H1 (cell line): ENCODE data around the gene RRAD. TPM values are rescaled to one million over a fixed set of nuclear protein-coding genes. Genes with fewer than 3 reads are reported as not detected.

Experiments used
- CTCF ChIA-PET: fragments of 300-600 bp; sonication (Branson Sonifier 250); formaldehyde crosslinking; loops from one replicate; lab custom pipeline; 2021; ENCODE audit not compliant: partially characterized antibody; lab: Charles Lee
- POLR2A ChIA-PET: fragments of 300-600 bp; sonication (Branson Sonifier 250); formaldehyde crosslinking; loops from one replicate; lab custom pipeline; 2021; ENCODE audit warnings: inconsistent platforms; ENCODE audit not compliant: partially characterized antibody; lab: Charles Lee
- DNase-seq, 2 experiments: peaks; one replicate each; pipeline versions ENCODE4 v3.0.0 to v3.0.0-alpha.2; 2010 to 2022; ENCODE audit warnings: low spot score in 2 of 2, low read depth in 1 of 2, mixed read lengths in 1 of 2
- FAIRE-seq: peaks from 2 replicates; lab custom pipeline; 2011; peaks lifted over from hg19 to GRCh38; lab: Jason Lieb, UNC
- H2AFZ ChIP-seq: 2 replicates; pipeline ENCODE4 v1.8.1; 2012; ENCODE audit warnings: low read length, inconsistent platforms
- H2AK5ac ChIP-seq: 2 replicates; pipeline ENCODE4 v1.6.1; 2013; ENCODE audit warnings: low read depth, low read length
- H2BK120ac ChIP-seq: replicated peaks from 2 replicates; pipeline ENCODE3; 2013; ENCODE audit warnings: low read depth, low read length, inconsistent platforms
- H2BK12ac ChIP-seq: 2 replicates; pipeline ENCODE4 v1.6.1; 2013; ENCODE audit warnings: low read depth, low read length
- H2BK15ac ChIP-seq: 2 replicates; pipeline ENCODE4 v1.6.1; 2013; ENCODE audit warnings: low read length
- H2BK20ac ChIP-seq: 2 replicates; pipeline ENCODE4 v1.6.1; 2013; ENCODE audit warnings: low read length
- H2BK5ac ChIP-seq: 2 replicates; pipeline ENCODE4 v1.6.1; 2013; ENCODE audit warnings: low read depth, low read length
- H3K14ac ChIP-seq: 2 replicates; pipeline ENCODE4 v1.6.1; 2013; ENCODE audit warnings: inconsistent platforms; ENCODE audit not compliant: insufficient read length
- H3K18ac ChIP-seq: 2 replicates; pipeline ENCODE4 v1.6.1; 2013; ENCODE audit warnings: low read length; ENCODE audit errors: extremely low read depth
- H3K23ac ChIP-seq: 2 replicates; pipeline ENCODE4 v1.6.1; 2013; ENCODE audit warnings: inconsistent platforms; ENCODE audit not compliant: insufficient read length
- H3K23me2 ChIP-seq: 2 replicates; pipeline ENCODE4 v1.6.1; 2013; ENCODE audit warnings: low read depth, low read length
- H3K27ac ChIP-seq: 2 replicates; pipeline ENCODE4 v1.6.1; 2011; ENCODE audit warnings: low read depth, low read length, inconsistent platforms
- H3K27me3 ChIP-seq, 4 experiments: replicated peaks in 1 of 4; 1 replicate in 1 of 4; 2 replicates in 3 of 4; pipeline versions ENCODE4 v1.6.1 to v1.8.1; 2011 to 2013; ENCODE audit warnings: low read length in 3 of 4, mild to moderate bottlenecking in 3 of 4, inconsistent platforms in 2 of 4, mixed read lengths in 2 of 4, moderate library complexity in 1 of 4; ENCODE audit not compliant: control insufficient read depth in 3 of 4, insufficient read depth in 3 of 4; ENCODE audit errors: extremely low read depth in 1 of 4
- H3K36me3 ChIP-seq, 4 experiments: 2 replicates each; pipeline versions ENCODE4 v1.6.1 to v1.8.1; 2011 to 2013; ENCODE audit warnings: mild to moderate bottlenecking in 4 of 4, low read length in 3 of 4, moderate library complexity in 2 of 4, control low read depth in 1 of 4, inconsistent platforms in 1 of 4; ENCODE audit not compliant: insufficient read depth in 4 of 4, control insufficient read depth in 2 of 4
- H3K4ac ChIP-seq: replicated peaks from 2 replicates; pipeline ENCODE3; 2013; ENCODE audit warnings: low read length, low read depth, mixed read lengths, inconsistent platforms; ENCODE audit not compliant: insufficient read length
- H3K4me1 ChIP-seq, 4 experiments: replicated peaks in 1 of 4; 1 replicate in 1 of 4; 2 replicates in 3 of 4; pipeline versions ENCODE4 v1.6.1 to v1.8.1; 2011 to 2013; ENCODE audit warnings: low read length in 3 of 4, inconsistent platforms in 2 of 4, mixed read lengths in 1 of 4; ENCODE audit not compliant: insufficient read depth in 4 of 4, control insufficient read depth in 3 of 4
- H3K4me2 ChIP-seq, 2 experiments: 2 replicates each; pipeline versions ENCODE4 v1.6.1 to v1.8.1; 2011 to 2013; ENCODE audit warnings: low read depth in 2 of 2, low read length in 2 of 2, control low read depth in 1 of 2, inconsistent platforms in 1 of 2, mild to moderate bottlenecking in 1 of 2; ENCODE audit not compliant: insufficient read depth in 1 of 2
- H3K4me3 ChIP-seq, 4 experiments: fragments of 200-600, 300-600 bp in 1 of 4; sonication (generic), shearing (Covaris generic), sonication (Bioruptor Twin) in 1 of 4; 2 replicates each; pipeline versions ENCODE4 v1.5.1 to v1.8.1; 2011 to 2016; ENCODE audit warnings: low read length in 4 of 4, low read depth in 3 of 4, control low read depth in 2 of 4, inconsistent platforms in 2 of 4, mild to moderate bottlenecking in 2 of 4, mixed read lengths in 1 of 4, moderate library complexity in 1 of 4; ENCODE audit not compliant: insufficient read depth in 2 of 4; ENCODE audit errors: extremely low read depth in 1 of 4
- H3K56ac ChIP-seq: replicated peaks from 2 replicates; pipeline ENCODE3; 2013; ENCODE audit warnings: low read depth, mild to moderate bottlenecking, mixed read lengths, low read length, inconsistent platforms; ENCODE audit not compliant: insufficient read length
- H3K79me1 ChIP-seq: 2 replicates; pipeline ENCODE4 v1.6.1; 2013; ENCODE audit warnings: low read depth, low read length, control low read depth
- H3K79me2 ChIP-seq, 2 experiments: 2 replicates each; pipeline versions ENCODE4 v1.6.1 to v1.8.1; 2012 to 2013; ENCODE audit warnings: low read length in 2 of 2, mild to moderate bottlenecking in 2 of 2, inconsistent platforms in 1 of 2; ENCODE audit not compliant: insufficient read depth in 2 of 2, control insufficient read depth in 1 of 2
- H3K9ac ChIP-seq, 4 experiments: replicated peaks in 1 of 4; 1 replicate in 1 of 4; 2 replicates in 3 of 4; pipeline versions ENCODE4 v1.6.1 to v1.8.1; 2011 to 2013; ENCODE audit warnings: low read depth in 3 of 4, low read length in 3 of 4, control low read depth in 2 of 4, mild to moderate bottlenecking in 2 of 4, moderate library complexity in 2 of 4, inconsistent platforms in 1 of 4; ENCODE audit errors: extremely low read depth in 1 of 4
- H3K9me3 ChIP-seq, 2 experiments: 2 replicates each; pipeline versions ENCODE4 v1.6.1 to v1.8.1; 2012 to 2013; ENCODE audit warnings: mild to moderate bottlenecking in 2 of 2, moderate library complexity in 2 of 2, control low read depth in 1 of 2, inconsistent platforms in 1 of 2, low read depth in 1 of 2, low read length in 1 of 2, mixed read lengths in 1 of 2; ENCODE audit not compliant: insufficient read depth in 2 of 2
- H4K20me1 ChIP-seq, 2 experiments: replicated peaks in 1 of 2; 2 replicates each; pipeline versions ENCODE3 to v1.8.1; 2011 to 2013; ENCODE audit warnings: inconsistent platforms in 2 of 2, low read length in 2 of 2, mild to moderate bottlenecking in 1 of 2; ENCODE audit not compliant: insufficient read depth in 2 of 2, control insufficient read depth in 1 of 2
- H4K5ac ChIP-seq: 2 replicates; pipeline ENCODE4 v1.6.1; 2013; ENCODE audit warnings: low read length, low read depth, mixed read lengths, inconsistent platforms; ENCODE audit not compliant: insufficient read length
- H4K8ac ChIP-seq: 2 replicates; pipeline ENCODE4 v1.8.0; 2013; ENCODE audit warnings: mild to moderate bottlenecking, moderate library complexity, low read length, inconsistent platforms; ENCODE audit not compliant: insufficient read depth; ENCODE audit errors: extremely low read depth
- H4K91ac ChIP-seq: replicated peaks from 2 replicates; pipeline ENCODE3; 2013; ENCODE audit warnings: low read length, mixed read lengths, inconsistent platforms; ENCODE audit not compliant: insufficient read length
- JUN ChIP-seq: IDR thresholded peaks from 2 replicates; pipeline ENCODE4 v1.6.1; 2011; ENCODE audit warnings: low read depth, mild to moderate bottlenecking, improper control_type of control experiment, low read length
- WGBS, 2 experiments: shearing (Covaris generic) in 1 of 2; methylation state at CpG; one replicate each; pipeline versions ENCODE4 v1.1.6 to v1.1.7; 2013 to 2015; ENCODE audit warnings: low lambda C conversion rate in 2 of 2, mixed read lengths in 2 of 2, inconsistent platforms in 1 of 2, low coverage in 1 of 2, missing lambda C conversion rate in 1 of 2; ENCODE audit not compliant: insufficient replicate concordance in 2 of 2, insufficient coverage in 1 of 2, insufficient read length in 1 of 2; ENCODE audit errors: extremely low coverage in 1 of 2, missing lambda C conversion rate in 1 of 2; 5-methylcytosine and 5-hydroxymethylcytosine counted together
- polyA plus RNA-seq, 7 experiments: library from polyadenylated mRNA; depleted of rRNA in 3 of 7; stranded (reverse) in 5 of 7; unstranded in 2 of 7; fragments of >200 nt in 5 of 7; fragments of 200-250 nt in 2 of 7; gene quantifications; 1 replicate in 5 of 7; 2 replicates in 1 of 7; 4 replicates in 1 of 7; pipeline versions ENCODE4 v1.2.1 to v1.2.3, GENCODE V29; 2011 to 2013; ENCODE audit warnings: missing spikeins in 2 of 7, mixed read lengths in 2 of 7
- total RNA-seq: library from RNA; stranded (reverse); fragmentation: NEBNext Ultra II Directional; extraction: Animal tissue kit (Norgen Biotek cat#: 25700); gene quantifications from 2 replicates; pipeline ENCODE4 v1.2.1, GENCODE V29; 2021

RRAD gene
- total and polyA plus RNA-seq, 2 of the 8 experiments (the other 6 are each of a cell fraction or from before 2014, with no cell fraction given): 0.17 TPM; not detected in 1

DNA sequence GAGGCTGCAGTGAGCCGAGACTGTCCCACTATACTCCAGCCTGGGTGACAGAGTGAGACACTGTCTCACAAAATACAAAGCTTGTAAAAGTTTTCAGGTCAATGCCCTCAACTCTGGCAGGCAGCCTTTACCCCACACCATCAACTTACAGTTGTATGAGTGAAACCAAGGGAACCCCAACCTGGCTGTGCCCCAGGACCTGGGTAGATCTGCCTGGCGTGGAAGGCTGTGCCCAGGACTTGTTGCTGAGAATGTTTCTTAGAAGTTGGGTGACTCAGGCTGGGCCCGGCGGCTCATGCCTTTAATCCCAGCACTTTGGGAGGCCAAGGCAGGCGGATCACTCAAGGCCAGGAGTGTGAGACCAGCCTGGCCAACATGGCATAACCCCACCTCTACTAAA, 43.5 kb upstream of the RRAD start:
- H4K5ac ChIP-seq: no peak overlapping the region
- no peak overlapping the region for H3K4me2 ChIP-seq
- DNase-seq (no peak), FAIRE-seq (no peak)
- H3K27ac ChIP-seq: no peak overlapping the region
- H4K20me1 ChIP-seq: peaks cover 0 to 1% of the 10 kb centered on the region in 2 experiments
- ChIA-PET CTCF (interaction anchor here (0.6 to 3.6 kb wide), 6 partner anchors 9 to 194 kb away, joined by 3 to 10 read pairs (median 6); no protein-coding TSS in a partner anchor), POLR2A (no interaction called here)
- no peak overlapping the region for H3K23ac ChIP-seq
- no peaks in the 10 kb centered on the region for H3K9me3 ChIP-seq
- no peak overlapping the region for H2BK15ac ChIP-seq
- H4K91ac ChIP-seq: no peak overlapping the region
- WGBS, 2 experiments: 90% methylated on average over 5 of the region's 5 CpGs; no CpG with 5 or more reads in 1 of the 2 experiments
- H2BK20ac ChIP-seq: no peak overlapping the region
- no peak for TF ChIP-seq JUN
- TF ChIP-seq, all 59 proteins: peak for 0
- Histone ChIP-seq H3K4me1 (no peaks in the 10 kb centered on the region), H3K56ac (no peak overlapping the region), H3K4ac (no peak overlapping the region), H3K18ac (no peak overlapping the region), H2BK12ac (no peak overlapping the region), H3K36me3 (no peaks in the 10 kb centered on the region), H2BK120ac (no peak overlapping the region), H3K23me2 (no peaks in the 10 kb centered on the region), H4K8ac (no peak overlapping the region), H2AFZ (no peak overlapping the region), H3K4me3 (no peak overlapping the region), H2AK5ac (no peak overlapping the region), H3K79me2 (no peaks in the 10 kb centered on the region), H3K27me3 (no peaks in the 10 kb centered on the region), H3K9ac (no peak overlapping the region), H2BK5ac (no peak overlapping the region), H3K14ac (no peak overlapping the region), H3K79me1 (no peaks in the 10 kb centered on the region)
